Endodermal cell (in vitro differentiated cells): ENCODE results near the gene PSMB8. TPM values are rescaled to one million over a fixed set of nuclear protein-coding genes. Genes with fewer than 3 reads are reported as not detected.
A peak's percentile ranks its signal among the peaks of the same experiment; 100 is the strongest.

ENCODE experiments used
- DNase-seq: peaks from one replicate; pipeline ENCODE4 v3.0.0-alpha.2; 2017
- H3K27ac ChIP-seq: 2 replicates; pipeline ENCODE4 v1.5.1; 2013; ENCODE audit warnings: mild to moderate bottlenecking, low read depth, low read length, moderate library complexity
- H3K27me3 ChIP-seq: 2 replicates; pipeline ENCODE4 v1.6.1; 2013; ENCODE audit warnings: mild to moderate bottlenecking, low read length, moderate library complexity; ENCODE audit not compliant: insufficient read depth, control insufficient read depth, poor library complexity, severe bottlenecking
- H3K36me3 ChIP-seq: 2 replicates; pipeline ENCODE4 v1.7.0; 2013; ENCODE audit warnings: mild to moderate bottlenecking, low read length, moderate library complexity; ENCODE audit not compliant: control insufficient read depth, insufficient read depth
- H3K4me1 ChIP-seq: one replicate; pipeline ENCODE4 v1.7.0; 2013; ENCODE audit warnings: low read length; ENCODE audit not compliant: control insufficient read depth, insufficient read depth
- H3K4me3 ChIP-seq: 2 replicates; pipeline ENCODE4 v1.5.1; 2013; ENCODE audit warnings: mild to moderate bottlenecking, low read length, moderate library complexity
- H3K9ac ChIP-seq: 2 replicates; pipeline ENCODE4 v1.6.1; 2013; ENCODE audit warnings: mild to moderate bottlenecking, low read length, moderate library complexity; ENCODE audit not compliant: poor library complexity, severe bottlenecking; ENCODE audit errors: extremely low read depth
- H3K9me3 ChIP-seq: 2 replicates; pipeline ENCODE4 v1.6.1; 2013; ENCODE audit warnings: mild to moderate bottlenecking, low read length, moderate library complexity; ENCODE audit not compliant: control insufficient read depth
- H3K27ac Mint-ChIP-seq: 2 replicates; pipeline ENCODE4 v1.8.0; 2020; ENCODE audit warnings: mixed read lengths
- H3K27me3 Mint-ChIP-seq: 2 replicates; pipeline ENCODE4 v1.8.0; 2021; ENCODE audit warnings: mild to moderate bottlenecking, mixed read lengths; ENCODE audit not compliant: insufficient read depth
- H3K36me3 Mint-ChIP-seq: 2 replicates; pipeline ENCODE4 v1.8.0; 2020; ENCODE audit warnings: low read depth, mixed read lengths
- H3K4me1 Mint-ChIP-seq: 2 replicates; pipeline ENCODE4 v1.8.0; 2020; ENCODE audit warnings: mixed read lengths
- H3K4me3 Mint-ChIP-seq: 2 replicates; pipeline ENCODE4 v1.8.0; 2020; ENCODE audit warnings: mild to moderate bottlenecking, moderate library complexity, mixed read lengths
- H3K9me3 Mint-ChIP-seq: 2 replicates; pipeline ENCODE4 v1.8.0; 2020; ENCODE audit warnings: mild to moderate bottlenecking, mixed read lengths
- CTCF ChIP-seq: fragments of 200-600 bp; sonication (generic); conservative IDR thresholded peaks from 2 replicates; pipeline ENCODE4 v1.5.0; 2021; ENCODE audit warnings: antibody characterized with exemption, mild to moderate bottlenecking
- WGBS, 2 experiments: methylation state at CpG; one replicate each; pipeline versions ENCODE4 v1.1.5 to v1.1.7; 2013; ENCODE audit warnings: missing lambda C conversion rate in 2 of 2, mixed read lengths in 1 of 2; ENCODE audit not compliant: insufficient coverage in 1 of 2, insufficient read length in 1 of 2; 5-methylcytosine and 5-hydroxymethylcytosine counted together
- total RNA-seq, 2 donors: library from RNA; stranded (reverse); fragmentation: NEBNext Ultra II Directional in 1 of 2; extraction: Animal tissue kit (Norgen Biotek cat#: 25700) in 1 of 2; gene quantifications; 2 replicates in 1 of 2; 3 replicates in 1 of 2; pipeline ENCODE4 v1.2.1, GENCODE V29; 2021

PSMB8 gene
- total RNA-seq, 2 donors from 2014 or later, result 0.93 to 3.1 TPM

GRCh38 chr6:32829495-32829894 is 14.4 kb downstream of the PSMB8 start:
- H3K4me1 ChIP-seq, result no peaks in the 10 kb centered on the region
- no peak overlapping the region for H3K4me3 Mint-ChIP-seq
- no peaks in the 10 kb centered on the region for H3K9me3 Mint-ChIP-seq
- DNase-seq, result no peak
- no peak overlapping the region for H3K9ac ChIP-seq
- no peak overlapping the region for H3K4me3 ChIP-seq
- peaks cover under 1% of the 10 kb centered on the region for H3K27me3 ChIP-seq
- H3K9me3 ChIP-seq, result no peaks in the 10 kb centered on the region
- no peak for TF ChIP-seq CTCF
- no peak overlapping the region for H3K27ac Mint-ChIP-seq
- no peaks in the 10 kb centered on the region for H3K36me3 ChIP-seq
- H3K27ac ChIP-seq, result no peak overlapping the region
- H3K27me3 Mint-ChIP-seq, result no peaks in the 10 kb centered on the region
- peaks cover 1% of the 10 kb centered on the region for H3K4me1 Mint-ChIP-seq
- H3K36me3 Mint-ChIP-seq, result no peaks in the 10 kb centered on the region
- WGBS, 2 experiments, result 74 to 93% methylated on average over 2 to 7 of the region's 7 CpGs

- H3K9ac ChIP-seq, result no peak overlapping the region
- DNase-seq, result no peak
- H3K27me3 ChIP-seq, result no peaks in the 10 kb centered on the region
- TF ChIP-seq CTCF, result no peak
- no peak overlapping the region for H3K4me3 ChIP-seq
- H3K4me1 ChIP-seq, result no peaks in the 10 kb centered on the region
- Mint-ChIP-seq H3K27ac (no peak overlapping the region), H3K27me3 (no peaks in the 10 kb centered on the region), H3K4me1 (no peaks in the 10 kb centered on the region), H3K36me3 (no peaks in the 10 kb centered on the region), H3K4me3 (no peak overlapping the region), H3K9me3 (no peaks in the 10 kb centered on the region)
- 88 to 100% methylated on average over 1 to 2 of the region's 3 CpGs for WGBS, 2 experiments
- no peaks in the 10 kb centered on the region for H3K9me3 ChIP-seq
- no peaks in the 10 kb centered on the region for H3K36me3 ChIP-seq
- no peak overlapping the region for H3K27ac ChIP-seq
Measured at GRCh38 chr6:32827025-32827424, 16.8 kb downstream of the PSMB8 start.

- no peak overlapping the region for H3K27ac Mint-ChIP-seq
- H3K27me3 Mint-ChIP-seq, result no peaks in the 10 kb centered on the region
- DNase-seq, result no peak
- H3K9me3 Mint-ChIP-seq, result no peaks in the 10 kb centered on the region
- no peaks in the 10 kb centered on the region for H3K9me3 ChIP-seq
- no peaks in the 10 kb centered on the region for H3K36me3 ChIP-seq
- H3K4me1 Mint-ChIP-seq, result no peaks in the 10 kb centered on the region
- no peaks in the 10 kb centered on the region for H3K27me3 ChIP-seq
- TF ChIP-seq CTCF, result peak; percentile 70
- H3K4me3 ChIP-seq, result no peak overlapping the region
- no peaks in the 10 kb centered on the region for H3K4me1 ChIP-seq
- WGBS, 2 experiments, result 49% methylated on average over 2 of the region's 2 CpGs; no CpG with 5 or more reads in 1 of the 2 experiments
- no peak overlapping the region for H3K9ac ChIP-seq
- no peaks in the 10 kb centered on the region for H3K36me3 Mint-ChIP-seq
- H3K4me3 Mint-ChIP-seq, result no peak overlapping the region
- H3K27ac ChIP-seq, result no peak overlapping the region
Measured at GRCh38 chr6:32825966-32826365, 17.9 kb downstream of the PSMB8 start.
